Measurements from ENCODE around the gene PTPN7. TPM values are rescaled to one million over a fixed set of nuclear protein-coding genes. Genes with fewer than 3 reads are reported as not detected.

The PTPN7 gene
- total RNA-seq, 1 donor from 2014 or later: not detected

DNA sequence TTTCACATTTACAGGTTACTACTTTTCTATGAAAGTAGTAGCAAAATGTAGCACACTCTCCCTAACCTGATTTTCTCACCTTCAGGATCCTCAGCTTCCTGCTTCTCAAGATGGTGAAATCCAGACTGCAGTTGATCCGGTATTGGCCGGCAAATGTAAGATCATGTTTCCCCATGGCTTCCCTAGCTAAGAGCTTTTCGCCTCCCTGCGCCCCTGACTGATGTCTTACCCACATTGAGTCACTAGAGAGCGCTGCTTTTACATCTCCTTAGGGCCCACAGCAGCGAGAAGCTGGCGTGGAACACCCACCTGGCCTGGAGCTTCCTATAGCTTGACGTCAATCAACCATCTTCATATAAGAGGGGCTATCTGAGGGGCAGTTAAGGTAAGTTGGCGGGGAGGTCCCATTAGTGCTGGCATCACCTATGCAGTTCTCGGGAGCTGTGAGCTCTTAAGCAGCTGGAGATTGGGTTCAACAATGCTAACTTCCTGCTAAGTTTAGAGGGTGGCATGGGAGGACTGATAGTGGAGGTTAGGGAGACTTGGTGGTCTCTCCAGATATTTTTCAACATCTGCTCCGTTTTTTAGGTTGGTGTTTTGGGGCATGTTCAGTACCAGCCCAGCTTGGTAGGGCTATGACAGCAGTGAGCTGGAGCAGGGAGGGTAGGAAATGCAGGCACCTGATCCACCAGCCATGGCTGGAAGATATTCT lies 5.5 kb downstream of the PTPN7 start:
- Mint-ChIP-seq H3K4me3 (ENCODE audit: unreplicated experiment) (no peak overlapping the region), H3K36me3 (ENCODE audit: unreplicated experiment) (no peaks in the 10 kb centered on the region), H3K27me3 (ENCODE audit: unreplicated experiment) (peaks cover 3% of the 10 kb centered on the region), H3K4me1 (ENCODE audit: unreplicated experiment) (peaks cover 7% of the 10 kb centered on the region), H3K9me3 (ENCODE audit: unreplicated experiment) (no peaks in the 10 kb centered on the region), H3K27ac (ENCODE audit: unreplicated experiment) (peak overlapping the region; percentile 31)
- no peak for DNase-seq (ENCODE audit: extremely low spot score, unreplicated experiment)
- TF ChIP-seq, protein P1, sequence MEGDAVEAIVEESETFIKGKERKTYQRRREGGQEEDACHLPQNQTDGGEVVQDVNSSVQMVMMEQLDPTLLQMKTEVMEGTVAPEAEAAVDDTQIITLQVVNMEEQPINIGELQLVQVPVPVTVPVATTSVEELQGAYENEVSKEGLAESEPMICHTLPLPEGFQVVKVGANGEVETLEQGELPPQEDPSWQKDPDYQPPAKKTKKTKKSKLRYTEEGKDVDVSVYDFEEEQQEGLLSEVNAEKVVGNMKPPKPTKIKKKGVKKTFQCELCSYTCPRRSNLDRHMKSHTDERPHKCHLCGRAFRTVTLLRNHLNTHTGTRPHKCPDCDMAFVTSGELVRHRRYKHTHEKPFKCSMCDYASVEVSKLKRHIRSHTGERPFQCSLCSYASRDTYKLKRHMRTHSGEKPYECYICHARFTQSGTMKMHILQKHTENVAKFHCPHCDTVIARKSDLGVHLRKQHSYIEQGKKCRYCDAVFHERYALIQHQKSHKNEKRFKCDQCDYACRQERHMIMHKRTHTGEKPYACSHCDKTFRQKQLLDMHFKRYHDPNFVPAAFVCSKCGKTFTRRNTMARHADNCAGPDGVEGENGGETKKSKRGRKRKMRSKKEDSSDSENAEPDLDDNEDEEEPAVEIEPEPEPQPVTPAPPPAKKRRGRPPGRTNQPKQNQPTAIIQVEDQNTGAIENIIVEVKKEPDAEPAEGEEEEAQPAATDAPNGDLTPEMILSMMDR (IDR thresholded peaks at IDR 0.05): peak; percentile 51

DNA sequence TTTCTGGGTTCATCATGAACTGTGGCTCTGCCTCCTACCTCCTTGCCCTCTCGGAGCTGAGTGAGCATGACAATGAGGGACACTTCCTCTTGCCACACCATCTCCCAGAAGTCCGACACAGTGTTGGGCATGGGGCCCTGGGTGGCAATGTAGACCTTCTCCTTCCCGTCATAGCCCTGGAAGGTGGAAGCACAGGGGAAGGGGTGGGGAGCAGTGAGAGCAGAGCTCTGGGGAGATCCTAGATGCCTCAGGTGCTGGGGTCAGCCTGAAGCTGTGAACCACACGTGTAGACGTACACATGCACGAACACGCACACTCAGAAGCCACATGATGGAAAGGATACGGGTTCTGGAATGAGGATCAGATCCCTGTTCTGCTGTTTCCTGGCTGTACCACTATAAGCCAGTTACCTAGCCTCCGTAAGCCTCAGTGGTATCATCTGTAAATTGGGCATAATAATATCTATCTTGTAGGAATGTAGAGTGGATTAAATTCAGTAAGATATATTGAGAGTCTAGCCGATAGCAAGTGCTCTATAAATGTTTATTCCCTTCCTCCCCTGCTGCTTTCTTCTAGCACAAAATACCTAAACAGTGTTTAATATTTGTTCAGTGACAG lies 6.1 kb downstream of the PTPN7 start:
- no peak overlapping the region for H3K4me3 Mint-ChIP-seq (ENCODE audit: unreplicated experiment)
- DNase-seq (ENCODE audit: extremely low spot score, unreplicated experiment): no peak
- TF ChIP-seq, protein P1 (IDR thresholded peaks at IDR 0.05): no peak
- H3K4me1 Mint-ChIP-seq (ENCODE audit: unreplicated experiment): peaks cover 7% of the 10 kb centered on the region
- H3K27ac Mint-ChIP-seq (ENCODE audit: unreplicated experiment): peak overlapping the region; percentile 31
- no peaks in the 10 kb centered on the region for H3K9me3 Mint-ChIP-seq (ENCODE audit: unreplicated experiment)
- H3K27me3 Mint-ChIP-seq (ENCODE audit: unreplicated experiment): peaks cover 3% of the 10 kb centered on the region
- H3K36me3 Mint-ChIP-seq (ENCODE audit: unreplicated experiment): no peaks in the 10 kb centered on the region

DNA sequence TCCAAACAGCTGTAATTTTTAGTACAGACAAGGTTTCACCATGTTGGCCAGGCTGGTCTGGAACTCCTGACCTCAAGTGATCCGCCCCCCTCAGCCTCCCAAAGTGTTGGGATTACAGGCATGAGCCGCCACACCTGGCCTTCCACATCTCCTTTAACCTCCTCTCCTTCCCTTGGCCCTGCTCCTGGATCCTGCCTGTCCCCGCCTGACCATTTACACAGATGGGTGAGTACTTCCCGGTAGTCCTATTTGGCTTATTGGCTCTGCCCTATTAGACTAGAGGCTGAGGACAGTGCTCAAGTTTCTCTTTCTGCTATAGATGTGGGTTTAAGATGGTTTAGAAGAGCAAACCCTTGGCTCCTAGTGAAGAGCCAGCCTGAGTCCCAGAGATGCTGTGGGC lies 7.1 kb downstream of the PTPN7 start:
- Mint-ChIP-seq H3K4me3 (ENCODE audit: unreplicated experiment) (no peak overlapping the region), H3K27ac (ENCODE audit: unreplicated experiment) (no peak overlapping the region), H3K27me3 (ENCODE audit: unreplicated experiment) (peaks cover 3% of the 10 kb centered on the region), H3K36me3 (ENCODE audit: unreplicated experiment) (no peaks in the 10 kb centered on the region), H3K4me1 (ENCODE audit: unreplicated experiment) (peaks cover 7% of the 10 kb centered on the region), H3K9me3 (ENCODE audit: unreplicated experiment) (no peaks in the 10 kb centered on the region)
- DNase-seq (ENCODE audit: extremely low spot score, unreplicated experiment): no peak
- TF ChIP-seq, protein P1 (IDR thresholded peaks at IDR 0.05): no peak

DNA sequence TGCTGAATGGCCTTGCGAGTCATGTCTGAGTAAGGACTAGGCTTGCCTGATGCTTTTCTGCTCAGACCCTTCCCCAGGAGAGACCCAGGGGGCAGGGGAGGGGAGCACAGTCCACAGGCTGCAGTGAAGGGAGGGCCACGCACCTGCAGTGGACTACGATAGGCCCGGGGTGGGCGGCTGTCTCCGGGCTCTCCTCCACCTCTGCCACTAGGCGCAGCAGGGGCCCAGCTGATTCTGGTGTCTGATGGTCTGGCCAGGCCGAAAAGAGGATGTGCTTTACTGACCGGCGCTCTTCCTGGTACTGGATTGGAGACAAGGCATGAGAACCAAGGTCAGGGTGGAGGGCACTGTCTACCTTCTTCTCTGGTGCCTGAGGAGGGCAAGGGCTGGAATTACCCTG lies 8.0 kb downstream of the PTPN7 start:
- TF ChIP-seq, protein P1 (IDR thresholded peaks at IDR 0.05): no peak
- Mint-ChIP-seq H3K4me3 (ENCODE audit: unreplicated experiment) (no peak overlapping the region), H3K27ac (ENCODE audit: unreplicated experiment) (no peak overlapping the region), H3K36me3 (ENCODE audit: unreplicated experiment) (no peaks in the 10 kb centered on the region), H3K4me1 (ENCODE audit: unreplicated experiment) (peaks cover 7% of the 10 kb centered on the region), H3K27me3 (ENCODE audit: unreplicated experiment) (peaks cover 3% of the 10 kb centered on the region), H3K9me3 (ENCODE audit: unreplicated experiment) (no peaks in the 10 kb centered on the region)
- no peak for DNase-seq (ENCODE audit: extremely low spot score, unreplicated experiment)

DNA sequence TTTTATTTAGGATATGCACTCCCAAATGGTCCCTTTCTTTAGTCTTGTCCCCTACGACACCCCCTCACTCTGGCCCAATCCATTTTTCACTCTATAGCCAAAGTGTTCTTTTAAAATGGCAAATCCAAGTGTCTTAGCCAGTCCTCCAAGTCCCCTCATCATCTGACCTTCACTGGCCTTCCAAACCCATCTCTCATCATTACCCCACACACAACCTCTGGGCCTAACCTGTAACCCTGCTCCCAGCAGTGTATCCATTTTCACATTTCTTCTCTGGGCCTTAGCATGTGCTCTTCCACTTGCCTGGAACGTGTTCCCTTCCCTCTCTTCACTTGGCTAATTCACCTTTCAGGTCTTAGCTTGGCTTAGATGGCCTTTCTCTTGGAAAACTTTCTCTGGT lies 9.4 kb downstream of the PTPN7 start:
- Mint-ChIP-seq H3K27ac (ENCODE audit: unreplicated experiment) (no peak overlapping the region), H3K9me3 (ENCODE audit: unreplicated experiment) (no peaks in the 10 kb centered on the region), H3K4me1 (ENCODE audit: unreplicated experiment) (peaks cover 5% of the 10 kb centered on the region), H3K27me3 (ENCODE audit: unreplicated experiment) (peaks cover 3% of the 10 kb centered on the region), H3K36me3 (ENCODE audit: unreplicated experiment) (no peaks in the 10 kb centered on the region), H3K4me3 (ENCODE audit: unreplicated experiment) (no peak overlapping the region)
- no peak for DNase-seq (ENCODE audit: extremely low spot score, unreplicated experiment)
- TF ChIP-seq, protein P1 (IDR thresholded peaks at IDR 0.05): no peak
